HG03521 (cell line): ENCODE results near the gene FZD10.

ENCODE experiments used
- ATAC-seq: cut with Tn5 transposase; IDR thresholded peaks from one replicate; pipeline ENCODE4 v1.9.1; 2021; ENCODE audit warnings: mild to moderate bottlenecking, moderate library complexity; ENCODE audit not compliant: unreplicated experiment

The FZD10 gene

DNA sequence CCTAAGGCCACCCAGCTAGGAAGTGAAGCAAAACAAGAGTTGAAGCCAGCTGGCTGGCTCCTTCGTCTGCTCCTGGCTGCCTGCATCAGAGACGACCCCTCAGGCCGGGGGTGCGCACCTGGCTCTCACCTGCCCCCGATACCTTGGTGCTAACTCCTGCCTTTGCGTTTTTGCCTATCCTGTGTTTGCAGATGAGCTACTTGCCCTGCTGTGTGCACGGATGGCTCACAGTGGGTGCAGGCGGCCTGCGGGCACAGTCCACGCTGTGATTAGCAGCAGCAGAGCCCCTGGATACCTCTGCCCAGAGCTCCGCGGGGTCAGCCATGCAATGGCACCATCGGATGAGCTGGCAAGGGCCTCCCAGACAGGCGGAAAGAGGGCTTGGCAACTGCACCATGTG, 31.2 kb upstream of the FZD10 start:
- ATAC-seq, result no peak

DNA sequence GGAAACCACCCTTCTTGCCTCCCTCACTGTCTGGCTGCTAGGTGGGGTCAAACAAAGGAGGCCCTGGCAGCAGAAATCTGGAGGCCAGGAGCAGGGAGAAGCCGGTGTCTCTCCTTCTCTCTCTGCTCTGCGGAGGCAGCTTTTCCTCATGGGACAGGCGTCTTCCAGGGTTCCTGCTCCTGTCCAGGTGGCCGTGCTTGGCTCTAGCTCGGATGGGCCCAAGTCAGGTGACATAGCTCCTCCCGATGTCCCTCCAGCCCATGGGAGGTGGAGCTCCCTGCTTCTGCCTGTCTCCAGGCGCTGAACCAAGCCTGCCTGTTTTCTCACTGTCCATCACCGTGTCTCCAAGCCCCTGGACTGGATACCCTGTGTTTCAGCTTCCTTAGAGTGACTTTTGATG, 30.5 kb upstream of the FZD10 start:
- ATAC-seq, result no peak

DNA sequence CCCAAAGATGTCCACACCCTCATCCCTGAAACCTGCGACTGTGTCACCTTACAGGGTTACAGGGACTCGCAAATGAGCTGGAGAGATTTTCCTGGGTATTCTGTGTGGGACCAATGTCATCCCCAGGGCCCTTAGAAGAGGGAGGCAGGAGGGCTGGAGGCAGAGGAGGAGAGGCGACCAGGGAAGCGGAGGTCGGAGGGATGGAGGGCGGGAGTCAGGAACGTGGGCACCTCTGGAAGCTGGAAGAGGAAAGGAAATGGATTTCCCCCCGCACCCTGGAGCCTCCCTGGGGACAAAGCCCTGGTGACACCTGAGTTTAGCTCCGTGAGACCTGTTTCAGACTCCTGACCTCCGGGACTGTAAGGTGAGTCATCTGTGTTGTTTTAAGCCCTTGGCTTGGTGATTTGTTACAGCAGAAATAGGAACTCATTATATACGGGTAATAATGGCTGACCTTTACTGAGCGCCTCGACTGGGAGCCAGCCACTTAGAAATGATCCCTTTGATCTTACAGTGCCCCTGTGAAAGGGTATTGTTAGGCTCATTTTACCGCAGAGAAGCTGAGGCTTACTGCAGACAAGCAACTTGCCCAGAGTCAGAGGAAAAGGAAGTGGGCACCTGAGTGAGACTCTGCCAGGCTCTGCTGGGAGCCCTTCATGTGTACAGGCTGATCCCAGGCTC, 29.3 kb upstream of the FZD10 start:
- no peak for ATAC-seq

DNA sequence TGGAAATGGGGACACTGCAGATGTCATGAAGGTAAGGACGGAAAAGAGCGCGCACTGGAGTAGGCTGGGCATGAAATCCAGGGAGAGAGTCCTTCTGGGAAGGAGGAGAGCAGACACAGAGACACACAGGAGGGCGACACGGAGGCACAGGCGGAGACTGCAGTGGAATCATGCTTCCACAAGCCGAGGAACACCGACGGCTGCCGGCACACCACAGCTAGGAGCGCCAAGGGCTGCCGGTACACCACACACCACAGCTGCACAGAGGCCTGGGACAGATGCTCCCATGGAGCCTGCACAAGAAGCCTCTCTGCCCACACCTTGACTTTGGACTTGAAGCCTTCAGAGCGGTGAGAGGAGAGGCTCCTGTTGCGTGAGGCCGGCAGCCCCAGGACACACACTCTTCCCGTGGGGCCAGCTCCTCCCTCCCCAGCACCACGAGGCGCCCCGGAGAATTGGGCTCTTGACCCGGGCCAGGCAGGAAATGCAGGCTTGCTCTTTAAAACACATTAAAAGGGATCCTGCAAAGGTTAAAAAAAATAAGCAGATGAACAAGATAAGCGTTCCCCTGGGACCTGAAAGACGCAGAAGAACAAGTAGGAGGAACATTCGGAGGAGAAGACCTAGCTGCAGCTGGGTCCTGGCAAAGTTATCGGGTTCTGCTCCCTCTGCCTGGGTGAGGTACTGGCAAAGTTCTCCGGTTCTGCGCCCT, 28.3 kb upstream of the FZD10 start:
- ATAC-seq, result no peak

DNA sequence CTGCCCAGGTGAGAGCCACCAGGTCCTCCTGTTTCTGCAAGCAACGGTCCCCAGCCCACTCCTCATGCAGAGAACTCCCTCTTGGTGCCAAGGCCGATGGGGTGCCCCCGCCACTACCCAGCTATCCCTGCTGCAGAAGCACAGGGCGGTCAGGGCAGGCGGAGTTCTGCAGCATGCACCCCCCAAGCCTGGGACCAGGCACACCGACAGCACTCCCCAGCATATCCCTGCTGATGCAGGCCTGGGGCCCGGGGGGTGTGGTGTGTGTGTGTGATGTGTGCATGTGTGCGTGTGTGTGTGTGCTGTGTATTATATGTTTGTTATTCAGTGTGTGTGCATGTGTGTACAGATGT, 27.7 kb upstream of the FZD10 start:
- ATAC-seq, result no peak

DNA sequence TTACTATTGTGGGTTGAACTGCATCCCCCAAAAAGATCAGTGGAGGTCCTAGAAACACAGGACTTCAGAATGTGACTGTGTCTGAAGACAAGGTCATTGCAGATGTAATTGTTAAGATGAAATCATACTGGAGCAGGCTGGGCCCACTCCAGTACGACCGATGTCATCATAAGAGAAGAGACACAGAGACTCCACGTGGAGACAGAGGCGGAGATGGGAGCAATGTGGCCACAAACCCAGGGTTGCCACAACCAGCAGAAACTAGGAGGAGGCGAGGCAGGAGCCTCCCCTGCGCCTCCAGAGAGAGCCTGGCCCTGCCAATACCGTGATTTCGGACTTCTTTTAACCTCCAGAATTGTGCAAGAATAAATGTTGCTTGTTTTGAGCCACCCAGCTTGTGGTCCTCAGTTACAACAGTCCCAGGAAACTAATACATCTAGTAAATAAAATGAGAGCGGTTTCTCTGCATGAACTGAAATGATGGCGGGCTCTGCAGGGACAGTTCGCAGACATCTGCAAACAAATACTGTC, 25.7 kb upstream of the FZD10 start:
- ATAC-seq, result no peak

DNA sequence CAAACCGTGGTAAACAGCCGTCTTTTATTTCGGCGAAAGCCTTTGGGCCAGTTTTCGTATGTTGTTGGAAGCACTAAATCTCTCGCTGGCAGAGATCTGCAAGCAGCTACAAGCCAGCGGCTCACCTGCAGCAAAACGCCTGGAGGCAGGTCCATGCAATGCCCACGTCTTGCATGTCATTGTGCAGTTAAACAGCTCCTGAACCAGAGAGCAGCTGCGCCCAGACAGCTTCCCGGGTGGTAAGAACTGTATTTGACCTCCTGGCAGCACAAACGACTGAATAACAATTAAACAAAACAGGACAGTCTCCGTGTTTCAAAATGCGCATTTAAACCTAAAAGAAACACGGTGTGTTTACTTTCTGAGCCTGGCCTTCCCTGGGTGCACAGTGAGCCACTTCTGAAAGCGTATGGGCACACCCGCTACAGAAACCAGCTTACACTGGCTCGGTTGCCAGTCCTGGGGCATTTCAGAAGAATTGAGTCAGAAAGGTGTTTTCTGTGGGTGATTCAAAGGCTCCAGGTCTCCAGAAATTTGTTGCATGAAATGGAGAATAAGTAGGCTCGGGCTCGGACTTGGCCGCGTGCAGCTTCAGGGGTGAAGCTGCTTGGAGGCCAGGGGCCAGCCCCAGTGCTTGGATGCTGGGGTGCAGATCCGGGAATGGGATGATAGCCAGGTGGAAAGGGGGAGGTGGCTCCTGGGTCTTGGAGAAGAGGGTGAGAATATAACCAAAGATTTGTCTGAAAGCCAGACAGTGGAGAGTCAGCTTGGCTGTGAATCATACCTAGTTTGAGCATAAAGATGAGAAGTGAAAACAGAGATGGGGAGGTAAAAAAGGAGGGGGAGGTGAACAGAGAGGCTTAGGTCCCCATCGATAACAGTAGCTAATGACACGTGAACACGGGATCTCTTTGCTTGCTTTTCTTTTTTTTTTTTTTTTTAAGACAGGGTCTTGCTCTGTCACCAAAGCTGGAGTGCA, 24.9 kb upstream of the FZD10 start:
- ATAC-seq, result no peak

DNA sequence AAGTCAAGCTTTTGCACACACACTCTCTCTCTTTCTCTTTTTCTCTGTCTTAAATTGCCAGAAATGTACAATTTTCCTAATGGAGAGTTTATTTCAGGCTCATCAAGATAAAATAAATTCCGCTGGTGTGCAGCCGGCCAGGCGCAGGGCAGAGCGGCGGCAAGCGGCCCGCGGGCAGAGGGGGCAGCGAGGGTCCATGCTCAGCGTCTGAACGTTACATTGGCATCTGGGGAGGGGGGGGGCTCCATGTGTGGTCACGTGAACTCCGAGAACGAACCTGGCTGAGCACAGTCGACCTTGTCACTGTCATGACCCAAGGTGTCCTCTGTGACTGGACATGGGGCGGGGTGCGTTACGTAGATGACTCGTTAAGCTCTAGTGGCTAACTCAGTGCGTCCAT, 23.8 kb upstream of the FZD10 start:
- ATAC-seq, result no peak

DNA sequence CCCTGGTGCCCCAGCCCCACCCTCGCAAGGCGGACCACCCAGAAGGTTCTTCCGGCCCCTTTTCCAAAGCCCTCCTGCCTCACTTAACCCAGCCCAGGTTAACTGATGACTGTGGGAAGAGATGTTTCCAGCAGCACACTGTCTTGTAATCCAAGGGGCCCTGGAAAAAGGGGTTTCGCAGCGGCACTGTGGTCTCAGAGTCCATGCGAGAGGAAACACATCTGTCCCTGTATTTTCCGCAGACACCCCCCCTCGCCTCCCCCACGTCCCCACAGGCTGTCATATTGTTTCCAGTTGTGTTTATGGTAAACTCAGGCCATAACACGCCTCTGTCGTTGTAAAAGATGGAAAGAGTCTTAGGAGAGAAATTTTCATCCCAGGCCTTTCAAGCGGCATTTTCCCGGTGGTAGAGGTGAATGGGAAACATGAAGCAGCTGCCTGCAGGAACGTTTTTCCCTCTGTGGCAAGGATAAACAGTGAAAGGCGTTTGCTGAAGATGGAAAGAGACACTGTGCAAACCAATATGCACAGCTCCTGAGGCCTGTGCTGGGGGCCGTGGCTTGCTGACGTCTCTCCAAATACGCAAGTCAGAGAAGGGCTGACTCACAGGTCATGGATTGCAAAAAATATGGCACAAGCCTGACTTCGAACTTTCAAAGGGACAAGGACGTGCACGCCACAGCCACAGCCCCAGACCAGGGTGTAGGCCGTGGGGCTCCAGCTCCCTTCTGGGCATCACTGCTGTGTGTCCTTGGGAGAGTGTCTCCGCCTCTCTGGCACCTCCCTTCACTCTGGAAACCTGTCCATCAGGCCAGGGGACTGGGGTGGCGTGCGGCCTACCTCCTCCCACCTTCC, 22.5 kb upstream of the FZD10 start:
- no peak for ATAC-seq

DNA sequence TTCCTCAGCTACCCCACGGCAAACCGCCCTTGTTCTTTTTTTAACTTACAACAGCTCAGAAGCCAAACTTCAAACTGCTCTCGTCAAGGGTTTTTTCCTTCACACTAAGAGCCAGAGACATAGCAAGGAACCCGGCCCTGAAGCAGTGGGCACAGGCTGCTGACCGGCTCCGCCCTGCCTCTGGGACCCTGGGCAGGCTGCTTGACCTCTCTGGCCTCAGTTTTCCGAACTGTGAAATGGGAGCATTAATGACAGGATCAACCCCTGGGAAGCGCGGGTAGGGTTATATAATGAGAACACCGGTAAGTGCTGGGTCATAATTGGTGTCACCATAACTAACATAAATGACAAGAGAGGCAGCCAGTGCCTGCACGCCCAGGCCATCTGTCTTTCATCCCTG, 21.2 kb upstream of the FZD10 start:
- ATAC-seq, result no peak

DNA sequence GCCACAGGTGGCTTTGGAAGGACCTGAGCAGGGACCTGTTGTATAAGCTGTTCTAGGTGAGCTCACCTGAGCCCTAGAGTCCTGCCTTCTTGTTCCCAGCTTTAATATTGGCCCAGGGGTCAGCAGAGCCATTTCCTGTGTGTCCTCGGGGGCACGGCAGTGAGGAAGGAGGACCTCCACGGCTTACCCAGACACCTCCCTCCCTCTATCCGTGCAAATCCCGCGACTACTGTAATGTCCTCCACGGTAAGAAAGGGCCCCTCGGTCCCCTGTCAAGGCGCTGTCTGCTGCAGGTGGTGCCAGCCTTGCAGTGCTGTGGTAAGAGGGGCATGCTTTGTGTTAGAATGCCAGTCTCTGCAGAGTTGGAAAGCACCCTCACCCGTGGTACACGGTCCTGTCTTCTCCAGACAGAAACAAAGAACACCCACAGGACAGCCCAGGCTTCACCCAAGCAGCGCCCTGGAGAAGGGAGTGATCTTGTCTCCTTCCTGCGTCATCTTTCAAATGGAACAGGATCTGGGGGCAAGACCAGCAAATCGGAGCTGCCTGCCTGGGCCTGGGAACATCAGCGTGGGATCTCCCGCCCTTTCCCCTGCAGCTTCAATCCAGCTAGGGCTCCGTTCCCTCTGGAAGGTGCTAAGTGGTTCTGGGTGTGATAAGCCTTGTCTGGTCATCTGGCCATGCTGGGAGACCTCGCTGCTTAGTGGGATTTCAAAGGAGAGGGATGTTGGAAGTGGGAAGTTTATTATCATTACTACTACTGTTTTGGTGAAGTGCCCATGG, 20.2 kb upstream of the FZD10 start:
- no peak for ATAC-seq

DNA sequence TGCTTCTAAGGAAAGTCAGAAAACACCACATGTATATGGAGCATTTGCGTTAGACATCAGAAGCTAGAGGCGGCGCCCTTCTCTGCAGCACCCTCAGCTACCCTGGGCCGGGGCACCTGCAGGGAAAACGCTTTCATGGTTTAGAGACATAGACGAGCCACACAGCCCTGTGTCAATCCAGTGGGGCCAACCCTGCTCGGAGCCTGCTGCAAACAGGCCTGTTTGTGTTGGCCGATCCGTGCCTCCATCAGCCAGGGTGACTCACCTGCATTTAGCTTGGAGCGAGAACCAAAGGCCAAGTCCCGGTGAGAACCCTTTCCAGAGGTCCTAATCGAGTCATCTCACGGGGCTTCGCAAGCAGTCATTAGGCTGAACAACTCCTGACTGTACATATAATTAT, 19.5 kb upstream of the FZD10 start:
- no peak for ATAC-seq

DNA sequence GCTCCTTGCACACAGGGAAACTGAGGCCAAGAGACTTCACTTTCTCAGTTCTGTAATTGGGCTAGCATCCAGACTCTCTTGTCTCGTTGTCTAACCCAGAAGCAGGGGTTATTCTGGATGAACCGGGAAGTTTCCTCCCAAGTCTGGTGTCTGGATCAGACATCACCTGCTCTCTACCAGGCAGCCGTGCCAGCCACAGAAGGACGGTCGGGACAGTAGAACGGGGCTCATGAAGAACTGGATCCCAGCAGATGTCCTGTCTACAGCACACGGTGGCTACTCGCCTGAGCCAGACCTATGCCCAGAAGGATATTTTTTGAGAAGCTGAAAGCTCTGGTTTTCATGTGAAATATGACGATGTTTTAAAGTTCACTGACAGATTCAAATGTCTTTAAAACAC, 19.1 kb upstream of the FZD10 start:
- ATAC-seq, result no peak

DNA sequence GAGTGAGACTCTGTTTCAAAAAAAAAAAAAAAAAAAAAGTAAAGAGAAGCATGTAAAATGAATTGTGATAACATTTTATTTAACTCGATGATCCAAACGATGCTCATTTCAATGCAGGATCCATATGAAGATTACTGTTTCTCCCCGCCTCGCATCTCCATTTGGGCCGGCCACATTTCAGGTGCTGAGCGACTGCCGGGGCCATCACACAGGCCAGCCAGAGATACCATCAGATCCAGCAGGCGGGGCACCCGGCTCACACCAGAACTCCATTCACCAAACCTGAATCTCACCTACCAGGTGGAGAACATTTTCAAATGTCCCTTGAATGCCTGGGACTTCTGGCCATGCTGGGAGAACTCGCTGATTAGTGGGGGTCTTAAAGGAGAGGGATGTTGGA, 18.0 kb upstream of the FZD10 start:
- no peak for ATAC-seq

DNA sequence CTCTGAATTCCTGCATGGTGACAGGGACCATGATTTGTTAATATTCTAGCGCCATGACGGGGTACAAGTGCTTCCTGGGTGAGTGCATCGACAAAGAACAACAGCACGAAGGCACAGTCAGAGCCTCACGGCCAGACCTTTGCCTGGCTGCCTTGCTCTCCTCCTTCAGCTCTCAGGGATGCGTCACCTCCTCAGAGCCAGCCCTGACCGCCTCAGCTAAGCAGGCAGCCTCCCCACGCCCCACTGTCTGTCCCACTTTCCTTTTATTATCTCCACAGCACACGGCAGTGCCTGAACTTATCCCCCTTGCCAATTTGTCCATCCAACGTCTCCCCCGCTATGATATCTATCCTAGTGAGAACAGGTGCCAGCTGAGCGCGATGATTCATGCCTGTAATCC, 16.5 kb upstream of the FZD10 start:
- ATAC-seq, result no peak

DNA sequence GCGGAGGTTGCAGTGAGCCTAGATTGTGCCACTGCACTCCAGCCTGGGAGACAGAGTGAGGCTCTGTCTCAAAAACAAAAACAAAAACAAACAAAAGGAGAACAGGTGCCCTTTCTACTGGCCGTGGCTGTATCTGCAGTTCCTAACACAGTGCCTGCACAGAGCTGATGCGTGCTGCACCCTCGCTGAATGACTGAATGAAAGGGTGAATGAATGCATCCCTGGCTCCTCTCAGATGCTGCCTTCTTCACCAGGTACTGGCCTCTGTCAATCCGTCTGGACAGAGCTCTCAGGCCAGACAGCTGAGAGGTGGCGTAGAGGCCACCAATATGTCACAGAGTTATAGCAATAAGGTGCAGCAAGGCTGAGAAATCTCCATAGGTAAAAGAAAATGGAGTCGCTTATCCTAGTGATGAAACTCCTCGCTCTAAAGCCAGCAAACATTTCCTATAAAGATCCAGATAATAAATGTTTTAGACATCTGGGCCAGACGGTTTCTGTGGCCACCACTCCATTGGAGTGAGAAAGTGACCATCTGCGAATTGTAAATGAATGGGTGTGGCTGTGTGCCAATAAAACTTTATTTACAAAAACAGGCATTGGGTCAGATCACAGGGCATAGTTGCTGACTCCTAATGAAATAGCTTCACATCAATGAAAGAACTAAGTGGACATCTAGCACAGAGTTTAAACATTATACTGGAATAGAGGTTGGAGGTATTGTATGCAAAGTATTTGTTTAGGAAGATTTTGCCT, 15.9 kb upstream of the FZD10 start:
- ATAC-seq, result no peak

DNA sequence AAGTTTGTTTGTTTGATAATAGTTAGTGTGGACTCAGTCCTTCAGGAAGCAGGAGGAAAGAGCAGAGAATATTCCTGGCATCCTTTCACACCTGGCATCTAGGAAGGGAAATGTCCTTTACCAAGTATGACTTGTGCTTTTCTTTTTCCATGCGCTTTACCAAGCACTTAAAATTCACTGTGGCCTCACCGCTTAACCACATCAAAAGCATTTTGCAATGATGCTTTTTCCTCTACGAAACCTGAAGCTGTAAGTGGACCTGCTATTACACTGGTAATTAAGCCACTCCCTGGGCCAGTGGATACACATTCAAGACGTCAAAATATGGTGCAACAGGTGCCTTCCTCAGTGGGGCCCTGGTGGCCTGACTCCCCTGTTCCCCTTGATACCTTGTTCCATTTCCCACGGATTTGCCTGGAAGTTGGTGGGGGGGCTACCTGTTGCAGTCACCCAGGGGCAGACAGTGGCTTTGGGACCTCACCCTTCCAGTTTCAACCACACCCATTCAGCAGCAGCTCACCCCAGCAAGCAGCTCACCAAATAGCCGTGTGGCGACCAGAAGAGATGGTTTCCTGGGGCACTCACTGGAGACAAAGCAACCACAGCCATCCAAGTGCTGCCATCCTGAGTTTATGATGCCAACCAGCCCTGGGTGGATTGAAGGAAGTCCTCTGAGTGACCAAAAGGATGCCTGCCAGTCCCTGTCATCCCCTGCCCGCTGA, 14.2 kb upstream of the FZD10 start:
- no peak for ATAC-seq

DNA sequence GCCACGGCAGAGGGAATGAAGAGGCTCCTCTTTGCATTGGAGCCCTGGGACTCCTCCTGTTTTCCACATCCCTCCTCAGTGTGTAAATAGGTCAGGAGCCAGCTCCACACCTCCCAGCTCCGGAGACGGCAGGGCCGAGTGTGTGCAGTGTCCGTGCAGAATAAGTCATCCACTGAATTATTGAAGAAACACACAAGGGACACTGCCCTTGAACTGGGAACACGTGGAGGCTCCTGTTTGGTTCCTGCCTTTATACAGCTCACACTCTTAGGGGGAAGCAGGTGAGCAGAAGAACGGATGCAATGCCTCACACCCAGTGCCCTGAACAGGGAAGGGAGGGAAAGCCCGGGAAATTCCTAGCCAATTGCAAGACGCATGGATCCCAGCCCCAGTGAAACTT, 10.4 kb upstream of the FZD10 start:
- no peak for ATAC-seq
